GM18519 (cell line): Measurements from ENCODE around the gene CCDC136.

Source experiments
- ATAC-seq: cut with Tn5 transposase; IDR thresholded peaks from one replicate; pipeline ENCODE4 v1.9.1; 2021; ENCODE audit warnings: mild to moderate bottlenecking, moderate library complexity; ENCODE audit not compliant: unreplicated experiment, low FRiP score

CCDC136 gene

GRCh38 chr7:128801667-128802418, 10.1 kb downstream of the CCDC136 start:
- no peak for ATAC-seq

DNA sequence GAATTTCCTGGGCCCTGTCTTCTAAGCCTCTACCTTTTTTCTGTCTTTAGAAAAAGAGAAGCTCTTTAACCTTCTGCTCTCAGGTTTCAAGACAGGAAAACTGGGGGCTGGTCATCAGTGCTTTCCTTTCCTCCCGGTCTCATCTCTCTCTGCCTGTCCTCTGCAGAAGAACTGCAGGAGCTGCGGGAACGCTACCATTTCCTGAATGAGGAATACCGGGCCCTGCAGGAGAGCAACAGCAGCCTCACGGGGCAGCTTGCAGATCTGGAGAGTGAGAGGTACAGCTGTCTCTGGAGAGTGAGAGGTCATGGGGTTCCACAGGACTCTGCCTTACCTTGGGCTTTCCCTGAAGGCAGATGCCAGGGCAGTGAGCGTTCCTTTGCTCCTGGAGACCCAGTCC, 12.7 kb downstream of the CCDC136 start:
- no peak for ATAC-seq

- no peak for ATAC-seq
Measured at GRCh38 chr7:128805225-128805624, 13.5 kb downstream of the CCDC136 start.

- no peak for ATAC-seq
Measured at GRCh38 chr7:128807191-128807590, 15.4 kb downstream of the CCDC136 start.

GRCh38 chr7:128809363-128809762, 17.6 kb downstream of the CCDC136 start:
- no peak for ATAC-seq

DNA sequence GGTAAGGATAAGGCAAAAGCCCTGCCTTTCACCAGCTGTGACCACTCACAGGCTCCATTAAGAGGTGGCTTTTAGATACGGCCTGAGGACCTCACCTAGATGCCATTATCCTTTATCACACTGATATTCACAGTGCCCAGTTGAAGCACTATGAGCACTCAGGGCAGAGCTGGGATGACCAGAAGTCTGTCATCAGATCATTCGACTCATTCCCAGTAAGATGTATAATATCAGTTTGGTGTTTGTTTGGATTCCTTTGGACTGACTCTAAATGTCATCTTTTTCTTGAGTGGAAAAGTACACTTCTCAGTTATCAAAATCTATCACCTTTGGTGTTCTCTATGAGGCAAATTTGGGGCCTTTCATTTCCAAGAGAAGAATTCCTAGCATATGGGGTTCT, 18.7 kb downstream of the CCDC136 start:
- ATAC-seq, result no peak

DNA sequence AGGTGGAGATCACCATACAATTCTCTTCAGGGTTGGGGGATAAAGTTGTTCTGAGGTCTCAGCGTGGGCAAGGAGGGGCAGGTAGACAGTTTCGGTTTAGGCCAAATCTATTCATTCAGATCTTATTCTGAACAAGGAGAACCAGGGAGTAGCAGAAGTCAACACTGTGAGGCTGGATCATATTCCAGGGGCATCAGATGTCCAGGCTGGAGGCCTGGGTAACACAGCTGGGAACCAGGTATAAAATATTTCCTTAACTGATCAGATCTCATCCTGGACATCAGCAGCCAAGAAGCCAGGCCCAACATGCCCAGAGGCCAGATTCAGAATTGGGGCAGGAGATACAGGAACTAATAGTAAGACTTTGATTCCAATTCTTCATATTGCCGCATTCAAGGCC, 19.2 kb downstream of the CCDC136 start:
- ATAC-seq, result no peak

- ATAC-seq, result no peak
Measured at GRCh38 chr7:128811631-128812430, 20.1 kb downstream of the CCDC136 start.

DNA sequence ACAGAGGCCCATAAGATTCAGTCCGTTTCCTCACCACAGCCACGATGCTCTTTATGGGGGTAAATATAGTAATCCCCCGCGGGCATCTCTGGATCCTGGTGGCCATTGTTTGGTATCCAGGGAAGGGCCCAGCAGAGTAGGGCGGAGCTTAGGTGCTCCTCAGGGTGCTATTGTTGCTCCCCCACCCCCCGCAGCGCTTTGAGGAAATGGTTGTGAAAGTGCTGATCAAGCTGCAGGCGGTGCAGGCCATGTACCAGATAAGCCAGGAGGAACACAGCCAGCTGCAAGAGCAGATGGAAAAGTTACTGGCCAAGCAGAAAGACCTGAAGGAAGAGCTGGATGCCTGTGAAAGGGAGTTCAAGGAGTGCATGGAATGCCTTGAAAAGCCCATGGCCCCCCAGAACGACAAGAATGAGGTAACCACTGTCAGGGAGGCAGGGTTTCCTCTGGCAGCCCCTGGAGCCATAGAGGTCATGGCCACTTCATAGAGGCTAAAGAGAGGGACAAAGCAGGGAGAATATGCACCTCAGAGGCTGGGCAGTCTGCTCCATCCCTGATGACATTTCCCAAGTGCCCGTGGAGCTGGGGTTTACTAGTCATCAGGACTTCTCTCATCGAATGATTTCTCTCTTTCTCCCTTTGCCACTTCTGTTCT, 20.9 kb downstream of the CCDC136 start:
- no peak for ATAC-seq

- no peak for ATAC-seq
Measured at GRCh38 chr7:128814499-128814898, 22.7 kb downstream of the CCDC136 start.

- no peak for ATAC-seq
Measured at GRCh38 chr7:128815289-128815942, 23.6 kb downstream of the CCDC136 start.

DNA sequence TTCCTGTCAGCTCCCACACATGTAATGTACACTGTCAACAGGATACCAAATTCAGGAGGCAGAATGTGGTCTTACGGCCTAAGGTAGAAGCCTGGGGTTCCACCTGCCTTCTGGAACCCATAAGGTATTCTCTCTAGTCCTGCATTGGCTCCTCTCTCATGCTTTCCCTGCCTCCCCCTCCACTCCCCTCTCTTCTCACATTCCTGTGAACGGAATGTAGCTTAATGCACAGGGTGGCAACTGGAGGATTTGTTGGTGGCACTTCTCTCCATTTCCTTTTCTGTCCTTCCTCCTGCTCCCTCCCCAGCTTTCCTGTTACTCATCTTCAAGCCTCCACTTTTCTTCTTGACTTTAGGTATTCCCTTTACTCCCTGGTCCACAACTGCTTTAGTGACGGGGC, 26.9 kb downstream of the CCDC136 start:
- ATAC-seq, result no peak

GRCh38 chr7:128821724-128822123, 30.0 kb downstream of the CCDC136 start:
- no peak for ATAC-seq

DNA sequence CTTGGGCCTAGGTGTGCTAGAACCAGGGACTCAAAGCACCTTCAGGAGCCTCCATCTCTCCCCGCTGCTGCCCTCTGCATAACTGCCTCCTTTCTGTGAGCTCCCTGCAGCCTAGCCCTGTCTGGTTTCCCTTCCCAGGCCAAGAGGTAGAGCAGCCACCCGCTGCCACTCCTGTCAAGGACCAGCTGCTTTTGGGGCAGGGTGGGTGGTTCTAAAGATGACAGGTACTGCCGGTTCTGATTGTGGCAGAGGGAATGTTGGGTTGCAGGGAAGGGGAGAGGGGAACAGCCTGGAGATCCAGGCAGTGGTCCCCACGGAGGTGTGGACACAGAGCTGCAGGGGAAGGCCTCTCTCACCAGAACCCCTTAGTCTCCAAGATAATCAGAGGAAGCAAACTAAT, 34.7 kb downstream of the CCDC136 start:
- ATAC-seq, result no peak

GRCh38 chr7:128826916-128827247, 35.1 kb downstream of the CCDC136 start:
- no peak for ATAC-seq

DNA sequence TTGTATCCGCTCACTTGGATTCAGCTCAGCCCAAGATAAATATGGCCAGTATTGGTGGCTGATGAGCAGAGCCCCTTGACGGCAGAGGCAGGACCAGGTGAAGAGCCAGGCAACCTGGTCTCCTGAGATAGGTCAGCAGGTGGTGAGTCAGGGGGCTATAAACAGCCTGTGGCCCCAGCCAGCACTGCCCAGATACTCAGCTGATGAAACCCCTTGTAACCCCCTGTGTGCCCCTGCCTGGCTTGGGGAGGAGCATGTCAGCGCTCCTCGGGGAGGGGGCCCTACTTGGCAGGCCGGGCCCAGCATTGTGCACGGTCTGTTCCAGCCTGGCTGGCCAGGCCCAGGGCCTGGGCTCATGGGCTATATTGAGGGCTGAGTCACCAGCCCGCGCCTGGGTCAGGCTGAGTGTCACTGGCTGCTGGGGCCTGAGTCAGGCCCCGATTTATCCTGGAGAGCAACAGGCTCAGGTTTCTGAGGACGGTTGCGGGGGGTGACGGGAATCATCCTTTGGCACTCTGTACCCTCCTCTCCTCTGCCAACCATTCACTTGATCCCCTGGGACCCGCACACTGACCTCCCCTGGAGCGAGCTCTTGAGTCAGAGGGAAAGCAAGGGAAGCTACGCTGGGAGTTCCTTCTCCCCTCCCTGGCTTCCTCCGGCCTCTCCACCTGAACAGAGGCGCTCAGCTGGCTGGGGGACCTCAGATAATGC, 35.6 kb downstream of the CCDC136 start:
- ATAC-seq, result no peak

DNA sequence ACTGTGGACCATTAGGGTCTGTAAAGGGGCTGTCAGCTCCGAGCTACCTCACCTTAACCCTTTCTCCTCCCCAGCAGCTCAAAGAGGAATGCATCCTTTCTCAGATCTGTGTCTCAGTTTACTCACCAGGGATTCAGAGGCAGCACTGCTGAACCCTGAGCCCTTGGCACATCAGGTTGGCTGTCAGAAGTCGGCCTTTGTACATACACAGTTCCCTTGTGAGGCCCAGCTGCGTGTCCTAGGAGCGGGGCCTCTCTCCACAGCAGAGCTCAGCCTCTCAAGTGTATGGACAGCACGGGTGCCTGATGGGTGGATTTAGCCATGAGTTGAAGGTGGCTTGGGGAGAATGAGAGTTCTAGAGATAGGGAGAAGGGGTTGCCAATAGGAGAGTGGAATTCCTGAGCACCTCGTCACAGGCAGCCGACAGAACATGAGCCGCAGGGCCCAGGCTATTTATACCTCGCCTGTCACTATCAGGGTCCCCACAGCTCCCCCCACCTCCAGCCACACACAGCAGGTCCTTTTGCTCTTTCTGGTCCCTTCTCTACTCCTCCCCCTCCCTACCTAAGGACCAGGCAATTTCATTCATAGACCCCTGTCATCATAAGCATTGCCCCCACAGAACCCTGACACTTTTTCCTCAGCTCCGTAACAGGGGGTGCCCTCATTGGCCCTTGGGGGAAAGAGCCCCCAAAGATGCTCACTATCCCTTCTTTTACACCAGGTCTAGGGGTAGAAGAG, 36.4 kb downstream of the CCDC136 start:
- ATAC-seq, result no peak

DNA sequence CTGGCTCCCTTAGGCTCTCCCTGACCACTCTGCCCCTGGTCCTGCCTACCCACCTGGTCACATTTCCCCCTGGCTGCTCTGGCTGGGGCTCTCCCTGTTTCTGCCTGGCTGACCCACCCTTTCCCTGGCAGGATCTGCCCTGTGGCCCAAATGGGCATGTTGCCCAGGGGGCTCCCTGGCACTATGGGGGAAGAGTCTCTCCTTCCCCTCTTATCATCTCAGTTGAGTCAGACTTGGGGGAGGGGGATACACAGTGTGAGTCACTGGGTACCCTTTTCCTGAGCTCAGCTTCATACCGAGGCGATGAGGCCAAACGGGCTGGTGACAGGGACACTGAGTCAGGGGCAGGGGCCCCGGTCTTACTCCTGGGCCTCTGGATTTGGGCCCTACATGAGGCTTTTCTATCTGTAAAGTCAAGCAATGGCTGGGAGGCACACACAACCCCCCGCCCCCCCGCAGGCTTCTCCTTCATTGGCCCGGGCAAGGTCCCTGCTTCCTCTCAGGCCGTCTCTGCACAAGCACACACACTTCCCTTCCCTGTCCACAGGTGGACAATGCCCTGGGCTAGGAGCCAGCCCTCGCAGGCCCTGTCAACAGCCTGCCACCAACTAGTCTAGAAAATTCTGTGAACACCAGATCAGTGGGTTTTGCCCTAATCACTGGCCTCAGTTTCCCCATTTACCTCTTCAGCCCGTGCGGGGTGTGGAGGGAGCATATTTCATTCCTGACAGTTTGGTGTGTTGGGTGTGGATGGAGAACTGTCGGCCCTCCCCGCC, 37.8 kb downstream of the CCDC136 start:
- ATAC-seq, result no peak
